Measurements from ENCODE around the gene ATP11A. TPM values are rescaled to one million over a fixed set of nuclear protein-coding genes. Genes with fewer than 3 reads are reported as not detected.

Gene ATP11A
- total and polyA plus RNA-seq, 4 donors: 3.1 to 68.1 (median 28.6) TPM

- WGBS, 2 donors: 88 to 91% methylated on average over 16 of the region's 16 CpGs
- ATAC-seq (ENCODE audit: low FRiP score): no peak
- H3K9me3 ChIP-seq (ENCODE audit: control insufficient read depth, low read length): no peaks in the 10 kb centered on the region
- intact Hi-C loops (cut with DNase I): no loop called here
- H3K36me3 ChIP-seq (ENCODE audit: control insufficient read depth in 1 of 2, insufficient read depth in 2 of 2, low read length in 1 of 2): no peaks in the 10 kb centered on the region
- no peaks in the 10 kb centered on the region for H3K27me3 ChIP-seq (ENCODE audit: control insufficient read depth in 1 of 2, insufficient read depth in 2 of 2, low read length in 1 of 2)
- no peak overlapping the region for H3K27ac ChIP-seq (ENCODE audit: low read depth in 1 of 2, low read length in 2 of 2)
- no peak overlapping the region for H3K4me3 ChIP-seq (ENCODE audit: low read length in 2 of 2)
- no peak for DNase-seq
- H3K4me1 ChIP-seq (ENCODE audit: control insufficient read depth in 1 of 2, insufficient read depth in 2 of 2, low read length in 2 of 2): no peaks in the 10 kb centered on the region
Measured at GRCh38 chr13:112753833-112754232, 64.0 kb downstream of the ATP11A start.

- peak; percentile 11 for ATAC-seq (ENCODE audit: low FRiP score)
- DNase-seq: peak in 1 of 2 donors; percentile 57
- H3K4me1 ChIP-seq (ENCODE audit: control insufficient read depth in 1 of 2, insufficient read depth in 2 of 2, low read length in 2 of 2): no peaks in the 10 kb centered on the region
- 96% methylated on average over 29 of the region's 29 CpGs for WGBS, 2 donors
- intact Hi-C loops (cut with DNase I): no loop called here
- no peak overlapping the region for H3K4me3 ChIP-seq (ENCODE audit: low read length in 2 of 2)
- no peaks in the 10 kb centered on the region for H3K36me3 ChIP-seq (ENCODE audit: control insufficient read depth in 1 of 2, insufficient read depth in 2 of 2, low read length in 1 of 2)
- no peak overlapping the region for H3K27ac ChIP-seq (ENCODE audit: low read depth in 1 of 2, low read length in 2 of 2)
- H3K27me3 ChIP-seq (ENCODE audit: control insufficient read depth in 1 of 2, insufficient read depth in 2 of 2, low read length in 1 of 2): no peaks in the 10 kb centered on the region
- peaks cover 1% of the 10 kb centered on the region for H3K9me3 ChIP-seq (ENCODE audit: control insufficient read depth, low read length)
Measured at GRCh38 chr13:112754281-112755025, 64.6 kb downstream of the ATP11A start.

- Histone ChIP-seq H3K4me3 (ENCODE audit: low read length in 2 of 2) (no peak overlapping the region), H3K27me3 (ENCODE audit: control insufficient read depth in 1 of 2, insufficient read depth in 2 of 2, low read length in 1 of 2) (no peaks in the 10 kb centered on the region), H3K4me1 (ENCODE audit: control insufficient read depth in 1 of 2, insufficient read depth in 2 of 2, low read length in 2 of 2) (no peaks in the 10 kb centered on the region), H3K27ac (ENCODE audit: low read depth in 1 of 2, low read length in 2 of 2) (no peak overlapping the region), H3K9me3 (ENCODE audit: control insufficient read depth, low read length) (peaks cover 1% of the 10 kb centered on the region), H3K36me3 (ENCODE audit: control insufficient read depth in 1 of 2, insufficient read depth in 2 of 2, low read length in 1 of 2) (no peaks in the 10 kb centered on the region)
- intact Hi-C loops (cut with DNase I): no loop called here
- DNase-seq: no peak
- ATAC-seq (ENCODE audit: low FRiP score): no peak
- 98% methylated on average over 15 of the region's 15 CpGs for WGBS, 2 donors
Measured at GRCh38 chr13:112755331-112755730, 65.5 kb downstream of the ATP11A start.

- Histone ChIP-seq H3K27ac (ENCODE audit: low read depth in 1 of 2, low read length in 2 of 2) (no peak overlapping the region), H3K27me3 (ENCODE audit: control insufficient read depth in 1 of 2, insufficient read depth in 2 of 2, low read length in 1 of 2) (no peaks in the 10 kb centered on the region), H3K36me3 (ENCODE audit: control insufficient read depth in 1 of 2, insufficient read depth in 2 of 2, low read length in 1 of 2) (no peaks in the 10 kb centered on the region), H3K9me3 (ENCODE audit: control insufficient read depth, low read length) (peaks cover 1% of the 10 kb centered on the region), H3K4me3 (ENCODE audit: low read length in 2 of 2) (no peak overlapping the region), H3K4me1 (ENCODE audit: control insufficient read depth in 1 of 2, insufficient read depth in 2 of 2, low read length in 2 of 2) (no peaks in the 10 kb centered on the region)
- intact Hi-C loops (cut with DNase I): no loop called here
- WGBS, 2 donors: 84 to 91% methylated on average over 7 of the region's 7 CpGs
- DNase-seq (no peak), ATAC-seq (ENCODE audit: low FRiP score) (no peak)
Measured at GRCh38 chr13:112756081-112756480, 66.2 kb downstream of the ATP11A start.

GRCh38 chr13:112756511-112756966, 66.7 kb downstream of the ATP11A start:
- H3K36me3 ChIP-seq (ENCODE audit: control insufficient read depth in 1 of 2, insufficient read depth in 2 of 2, low read length in 1 of 2): no peaks in the 10 kb centered on the region
- WGBS, 2 donors: 90 to 92% methylated on average over 20 of the region's 20 CpGs
- no peak overlapping the region for H3K27ac ChIP-seq (ENCODE audit: low read depth in 1 of 2, low read length in 2 of 2)
- intact Hi-C loops (cut with DNase I): no loop called here
- H3K4me1 ChIP-seq (ENCODE audit: control insufficient read depth in 1 of 2, insufficient read depth in 2 of 2, low read length in 2 of 2): no peaks in the 10 kb centered on the region
- ATAC-seq (ENCODE audit: low FRiP score) (no peak), DNase-seq (no peak)
- no peaks in the 10 kb centered on the region for H3K27me3 ChIP-seq (ENCODE audit: control insufficient read depth in 1 of 2, insufficient read depth in 2 of 2, low read length in 1 of 2)
- H3K9me3 ChIP-seq (ENCODE audit: control insufficient read depth, low read length): peaks cover 1% of the 10 kb centered on the region
- no peak overlapping the region for H3K4me3 ChIP-seq (ENCODE audit: low read length in 2 of 2)

GRCh38 chr13:112756967-112757758, 67.3 kb downstream of the ATP11A start:
- DNase-seq (peak in 1 of 2 donors; percentile 42), ATAC-seq (ENCODE audit: low FRiP score) (no peak)
- Histone ChIP-seq H3K4me3 (ENCODE audit: low read length in 2 of 2) (no peak overlapping the region), H3K36me3 (ENCODE audit: control insufficient read depth in 1 of 2, insufficient read depth in 2 of 2, low read length in 1 of 2) (no peaks in the 10 kb centered on the region), H3K9me3 (ENCODE audit: control insufficient read depth, low read length) (peaks cover 1% of the 10 kb centered on the region), H3K27me3 (ENCODE audit: control insufficient read depth in 1 of 2, insufficient read depth in 2 of 2, low read length in 1 of 2) (no peaks in the 10 kb centered on the region), H3K27ac (ENCODE audit: low read depth in 1 of 2, low read length in 2 of 2) (no peak overlapping the region), H3K4me1 (ENCODE audit: control insufficient read depth in 1 of 2, insufficient read depth in 2 of 2, low read length in 2 of 2) (no peaks in the 10 kb centered on the region)
- 81 to 86% methylated on average over 16 of the region's 16 CpGs for WGBS, 2 donors
- intact Hi-C loops (cut with DNase I): no loop called here

- Histone ChIP-seq H3K27ac (ENCODE audit: low read depth in 1 of 2, low read length in 2 of 2) (no peak overlapping the region), H3K4me3 (ENCODE audit: low read length in 2 of 2) (no peak overlapping the region), H3K36me3 (ENCODE audit: control insufficient read depth in 1 of 2, insufficient read depth in 2 of 2, low read length in 1 of 2) (no peaks in the 10 kb centered on the region), H3K9me3 (ENCODE audit: control insufficient read depth, low read length) (peaks cover 1% of the 10 kb centered on the region), H3K27me3 (ENCODE audit: control insufficient read depth in 1 of 2, insufficient read depth in 2 of 2, low read length in 1 of 2) (no peaks in the 10 kb centered on the region), H3K4me1 (ENCODE audit: control insufficient read depth in 1 of 2, insufficient read depth in 2 of 2, low read length in 2 of 2) (no peaks in the 10 kb centered on the region)
- 90 to 91% methylated on average over 10 of the region's 10 CpGs for WGBS, 2 donors
- no peak for DNase-seq
- no peak for ATAC-seq (ENCODE audit: low FRiP score)
- intact Hi-C loops (cut with DNase I): no loop called here
Measured at GRCh38 chr13:112757759-112758086, 67.9 kb downstream of the ATP11A start.

GRCh38 chr13:112759053-112759452, 69.2 kb downstream of the ATP11A start:
- no peak overlapping the region for H3K27ac ChIP-seq (ENCODE audit: low read depth in 1 of 2, low read length in 2 of 2)
- no peaks in the 10 kb centered on the region for H3K27me3 ChIP-seq (ENCODE audit: control insufficient read depth in 1 of 2, insufficient read depth in 2 of 2, low read length in 1 of 2)
- no peaks in the 10 kb centered on the region for H3K36me3 ChIP-seq (ENCODE audit: control insufficient read depth in 1 of 2, insufficient read depth in 2 of 2, low read length in 1 of 2)
- ATAC-seq (ENCODE audit: low FRiP score) (no peak), DNase-seq (no peak)
- WGBS, 2 donors: 91 to 94% methylated on average over 9 of the region's 9 CpGs
- H3K4me1 ChIP-seq (ENCODE audit: control insufficient read depth in 1 of 2, insufficient read depth in 2 of 2, low read length in 2 of 2): no peaks in the 10 kb centered on the region
- no peak overlapping the region for H3K4me3 ChIP-seq (ENCODE audit: low read length in 2 of 2)
- H3K9me3 ChIP-seq (ENCODE audit: control insufficient read depth, low read length): peaks cover 1% of the 10 kb centered on the region
- intact Hi-C loops (cut with DNase I): no loop called here

- intact Hi-C loops (cut with DNase I): no loop called here
- DNase-seq: no peak
- no peak overlapping the region for H3K27ac ChIP-seq (ENCODE audit: low read depth in 1 of 2, low read length in 2 of 2)
- H3K4me3 ChIP-seq (ENCODE audit: low read length in 2 of 2): no peak overlapping the region
- no peaks in the 10 kb centered on the region for H3K4me1 ChIP-seq (ENCODE audit: control insufficient read depth in 1 of 2, insufficient read depth in 2 of 2, low read length in 2 of 2)
- H3K9me3 ChIP-seq (ENCODE audit: control insufficient read depth, low read length): peaks cover 1% of the 10 kb centered on the region
- ATAC-seq (ENCODE audit: low FRiP score): no peak
- whole genome bisulfite sequencing, 2 donors: 88 to 91% methylated on average over 11 of the region's 11 CpGs
- H3K27me3 ChIP-seq (ENCODE audit: control insufficient read depth in 1 of 2, insufficient read depth in 2 of 2, low read length in 1 of 2): no peaks in the 10 kb centered on the region
- no peaks in the 10 kb centered on the region for H3K36me3 ChIP-seq (ENCODE audit: control insufficient read depth in 1 of 2, insufficient read depth in 2 of 2, low read length in 1 of 2)
Measured at GRCh38 chr13:112759827-112760226, 70.0 kb downstream of the ATP11A start.

Measured in aorta (tissue), 5 donors.